Stromal cell of bone marrow (primary cell): ENCODE results near the gene RSRC1.
A peak's percentile ranks its signal among the peaks of the same experiment; 100 is the strongest.
"Not testable (repeated sequence)": the region's sequence is repeated elsewhere in the genome, so short reads cannot be mapped to it uniquely, and the experiment has no call there.

Experiments
- DNase-seq: peaks from one replicate; pipeline ENCODE4 v3.0.0-alpha.2; 2012; ENCODE audit warnings: low read depth

The RSRC1 gene

DNA sequence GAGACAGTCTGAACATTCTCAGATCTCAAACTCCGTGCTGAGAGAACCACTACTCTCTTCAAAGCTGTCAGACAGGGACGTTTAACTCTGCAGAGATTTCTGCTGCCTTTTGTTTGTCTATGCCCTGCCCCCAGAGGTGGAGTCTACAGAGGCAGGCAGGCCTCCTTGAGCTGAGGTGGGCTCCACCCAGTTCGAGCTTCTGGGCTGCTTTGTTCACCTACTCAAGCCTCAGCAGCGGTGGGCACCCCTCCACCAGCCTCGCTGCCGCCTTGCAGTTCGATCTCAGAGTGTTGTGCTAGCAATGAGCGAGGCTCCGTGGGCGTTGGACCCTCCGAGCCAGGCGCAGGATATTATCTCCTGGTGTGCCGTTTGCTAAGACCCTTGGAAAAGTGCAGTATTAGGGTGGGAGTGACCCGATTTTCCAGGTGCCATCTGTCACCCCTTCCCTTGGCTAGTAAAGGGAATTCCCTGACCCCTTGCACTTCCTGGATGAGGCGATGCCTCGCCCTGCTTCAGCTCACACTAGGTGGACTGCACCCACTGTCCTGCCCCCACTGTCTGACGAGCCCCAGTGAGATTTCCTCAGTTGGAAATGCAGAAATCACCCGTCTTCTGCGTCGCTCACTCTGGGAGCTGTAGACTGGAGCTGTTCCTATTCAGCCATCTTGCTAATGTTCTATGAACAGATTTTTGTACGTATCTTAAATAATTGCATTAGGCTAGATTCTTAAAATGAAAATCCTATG lies 220.0 kb downstream of the RSRC1 start:
- not testable (repeated sequence) for DNase-seq

DNA sequence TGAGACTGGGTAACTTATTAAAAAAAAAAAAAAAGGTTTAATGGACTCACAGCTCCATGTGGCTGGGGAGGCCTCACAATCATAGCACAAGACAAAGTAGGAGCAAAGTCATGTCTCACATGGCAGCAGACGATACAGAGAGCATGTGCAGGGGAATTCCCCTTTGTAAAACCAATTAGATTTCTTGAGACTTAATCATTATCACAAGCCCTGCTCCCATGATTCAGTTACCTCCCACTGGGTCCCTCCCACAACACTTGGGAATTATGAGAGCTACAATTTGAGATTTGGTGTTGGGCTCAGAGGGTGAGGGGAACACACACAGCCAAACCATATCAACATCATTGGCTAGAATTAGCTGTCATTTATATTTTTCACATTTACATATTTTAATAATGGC lies 221.0 kb downstream of the RSRC1 start:
- no peak for DNase-seq

DNA sequence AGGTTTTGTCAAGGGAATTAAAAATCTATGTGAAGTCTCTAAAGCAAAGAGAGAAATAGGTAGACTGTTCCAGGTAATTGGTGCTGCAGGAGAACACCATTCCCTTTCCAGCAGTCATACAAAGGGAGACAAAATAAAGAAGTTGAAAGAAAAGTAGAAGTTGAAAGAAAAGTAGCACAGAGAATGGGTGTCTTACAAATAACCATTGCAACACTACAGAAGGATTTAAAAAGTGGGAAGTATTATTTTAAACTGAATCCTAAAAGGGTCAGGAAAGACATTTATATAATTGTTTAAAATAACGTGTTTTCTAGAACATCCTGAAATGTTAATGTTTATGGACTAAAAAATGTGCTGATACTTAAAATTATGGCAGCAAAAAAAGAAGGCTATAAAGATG lies 223.8 kb downstream of the RSRC1 start:
- no peak for DNase-seq

DNA sequence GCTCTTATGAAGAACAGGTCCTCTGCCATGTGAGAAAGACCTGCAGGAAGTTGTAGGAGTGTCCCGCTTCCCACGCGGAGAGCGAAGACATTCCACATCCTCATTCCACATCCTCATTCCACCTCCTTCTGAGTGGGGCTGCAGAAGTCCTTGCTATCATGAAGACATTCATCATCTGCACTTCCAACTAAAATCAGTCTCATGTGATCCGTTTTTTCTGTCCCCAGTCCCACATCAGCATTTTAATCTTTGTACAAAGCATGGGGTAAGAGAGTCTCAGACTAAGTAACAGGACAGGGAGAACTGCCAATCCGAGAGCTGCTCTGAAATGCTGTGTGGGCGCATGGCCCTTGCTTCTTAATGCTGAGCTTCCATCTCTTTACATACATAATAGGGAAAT lies 227.2 kb downstream of the RSRC1 start:
- no peak for DNase-seq

DNA sequence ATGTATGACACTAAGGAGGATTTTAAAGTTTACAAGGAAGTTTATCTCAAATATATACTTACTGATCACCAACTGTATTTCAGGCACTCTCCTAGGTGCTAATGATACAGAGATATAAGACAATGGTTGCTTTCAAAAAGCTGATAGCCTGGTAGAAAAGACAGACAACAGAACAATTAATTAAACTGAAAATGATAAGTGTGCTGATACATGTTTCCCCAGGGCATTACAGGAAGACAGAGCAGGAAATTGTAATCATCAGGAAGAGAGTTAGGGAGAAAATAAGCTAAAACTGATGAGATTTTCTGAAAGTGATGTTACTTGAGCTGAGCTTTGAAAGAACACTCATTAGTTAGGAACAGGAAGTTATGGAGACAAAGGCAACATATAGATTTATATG lies 229.7 kb downstream of the RSRC1 start:
- no peak for DNase-seq

DNA sequence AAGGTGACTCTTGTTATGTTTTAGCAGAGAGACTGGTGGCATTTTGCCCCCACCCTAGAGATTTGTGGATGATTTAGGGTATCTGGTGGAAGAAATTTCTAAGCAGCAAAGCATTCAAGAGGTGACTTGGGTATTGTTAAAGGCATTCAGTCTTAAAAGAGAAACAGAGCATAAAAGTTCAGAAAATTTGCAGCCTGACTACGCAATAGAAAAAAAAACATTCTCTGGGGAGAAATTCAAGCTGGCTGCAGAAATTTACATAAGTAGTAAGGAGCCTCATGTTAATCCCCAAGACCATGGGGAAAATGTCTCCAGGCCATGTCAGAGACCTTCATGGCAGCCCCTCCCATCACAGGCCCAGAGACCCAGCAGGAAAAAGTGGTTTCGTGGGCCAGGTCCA lies 231.1 kb downstream of the RSRC1 start:
- not testable (repeated sequence) for DNase-seq

DNA sequence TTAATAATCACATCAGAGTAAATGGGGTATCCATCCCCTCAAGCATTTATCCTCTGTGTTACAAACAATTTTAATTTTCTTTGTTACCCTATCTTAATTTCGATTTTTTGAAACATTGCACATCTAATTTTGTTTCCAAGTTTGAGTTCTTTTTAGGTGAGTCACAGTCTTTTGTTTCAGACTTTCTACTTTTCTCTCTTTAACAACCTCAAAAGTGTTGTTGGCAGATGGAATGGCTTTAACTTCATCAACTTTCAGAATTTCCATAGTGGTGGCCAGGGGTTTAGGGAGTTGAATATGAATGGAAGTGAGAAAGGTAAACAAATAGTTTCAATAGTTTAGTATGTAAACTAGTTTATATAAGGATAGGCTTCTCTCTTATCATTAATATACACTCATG lies 238.1 kb downstream of the RSRC1 start:
- DNase-seq: peak; percentile 33

DNA sequence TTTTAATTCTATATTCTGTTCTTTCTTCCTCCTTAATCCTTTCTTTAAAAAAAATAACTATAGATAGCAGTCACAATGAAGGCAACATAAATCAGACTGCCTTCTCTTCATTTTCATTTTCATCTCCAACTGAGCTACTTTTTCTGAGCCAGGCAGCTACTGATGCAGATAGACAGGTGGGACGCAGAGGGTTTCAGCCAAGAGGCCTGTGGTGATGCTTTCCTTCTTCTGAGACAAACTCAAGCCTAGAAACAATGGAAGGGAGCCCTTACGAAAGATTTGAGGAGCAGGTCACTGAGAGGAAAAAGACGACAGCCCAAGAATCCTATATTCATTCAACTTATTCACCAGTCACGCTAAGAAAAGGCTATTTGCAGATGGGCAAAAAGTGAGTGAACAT lies 241.1 kb downstream of the RSRC1 start:
- DNase-seq: no peak

DNA sequence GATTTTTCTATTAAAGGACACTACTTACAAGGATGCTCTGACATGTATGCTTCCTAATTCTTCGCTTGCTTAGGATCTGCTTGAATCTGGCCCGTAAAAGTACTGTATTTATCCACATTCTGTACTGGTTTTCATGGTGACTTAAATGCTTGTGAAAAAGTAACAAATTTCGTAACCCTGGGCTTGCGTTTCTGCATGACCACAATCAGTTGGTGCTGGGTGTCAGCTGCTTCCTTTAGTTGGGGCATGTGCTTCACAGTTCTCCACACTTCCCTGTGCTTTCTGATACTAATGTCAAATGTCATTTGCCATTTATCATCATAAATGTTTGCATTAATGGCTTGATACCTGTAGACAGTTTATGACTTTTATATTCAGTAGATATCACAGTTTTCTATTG lies 242.7 kb downstream of the RSRC1 start:
- DNase-seq: no peak

DNA sequence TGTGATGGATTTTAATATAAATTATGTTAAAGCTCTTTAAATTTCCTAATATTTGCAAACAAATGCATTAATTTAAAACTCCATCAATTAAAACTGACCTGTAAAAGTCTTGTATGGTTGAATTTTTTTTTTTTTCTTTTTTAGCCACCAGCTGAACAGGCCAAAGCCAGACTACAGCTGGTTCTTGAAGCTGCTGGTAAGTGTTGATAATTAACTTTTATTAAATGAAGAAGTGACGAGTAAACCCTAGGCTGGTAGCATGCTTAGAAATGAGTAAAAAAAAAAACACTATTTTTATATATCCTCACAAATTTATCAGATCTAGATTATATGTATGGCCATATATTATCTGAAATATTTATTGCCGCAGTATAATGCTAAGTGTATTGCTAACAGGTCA lies 244.8 kb downstream of the RSRC1 start:
- no peak for DNase-seq

DNA sequence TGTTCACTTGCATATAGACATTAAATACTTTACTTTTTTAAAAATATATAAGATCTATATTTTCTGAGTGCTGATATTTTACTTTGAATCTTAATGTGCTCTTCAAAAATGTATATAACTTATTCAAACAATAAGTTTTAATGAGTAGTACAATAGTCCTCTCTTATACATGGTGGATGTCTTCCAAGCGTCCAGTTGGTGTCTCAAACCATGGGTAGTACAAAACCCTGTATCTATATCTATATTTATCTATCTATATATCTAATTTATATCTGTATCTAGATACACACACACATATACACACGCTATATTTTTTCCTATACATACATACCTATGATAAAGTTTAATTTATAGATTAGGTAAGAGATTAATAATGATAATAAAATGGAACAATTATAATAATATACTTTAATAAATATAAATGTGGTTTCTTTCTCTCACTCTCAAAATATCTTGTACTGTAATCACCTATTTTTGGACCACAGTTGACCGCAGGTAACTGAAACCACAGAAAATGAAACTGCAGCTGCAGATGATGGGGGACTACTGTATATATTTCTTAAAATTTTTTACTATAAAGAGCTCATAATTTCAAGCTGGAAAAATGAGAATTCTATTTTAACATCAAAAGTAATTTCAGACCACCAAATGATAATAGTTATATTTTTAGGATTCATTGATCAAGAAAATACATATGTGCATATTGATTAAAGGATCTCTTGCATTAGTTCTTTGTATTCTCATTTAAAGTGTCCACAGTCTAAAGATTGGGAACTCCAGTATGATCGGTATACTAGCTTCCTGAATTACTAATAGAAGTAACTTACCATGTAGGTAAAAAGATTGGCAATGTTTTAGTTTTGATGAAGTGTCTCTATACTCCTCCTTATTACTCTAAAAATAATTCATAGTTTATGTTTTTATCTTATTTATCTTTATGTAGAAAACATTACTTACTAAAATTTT lies 246.0 kb downstream of the RSRC1 start:
- DNase-seq: no peak

DNA sequence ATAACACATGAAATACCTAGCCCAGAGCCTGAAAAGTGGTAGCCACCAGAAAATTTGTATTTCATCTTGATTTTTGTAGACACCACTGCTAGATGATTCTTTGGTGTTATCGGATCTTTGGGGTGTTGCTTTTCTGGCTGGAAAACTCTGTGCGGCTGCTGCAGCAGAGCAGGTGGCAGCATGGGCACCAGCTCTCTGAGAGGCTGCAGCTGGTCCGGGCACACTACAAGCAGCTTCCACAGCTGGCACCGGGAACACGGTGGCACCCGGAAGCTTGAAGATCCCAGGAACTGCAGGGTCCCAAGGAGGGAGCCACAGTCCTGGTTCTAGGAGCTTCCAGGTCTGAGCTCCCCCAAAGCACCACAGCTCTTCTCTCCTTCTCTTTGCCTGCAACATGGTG lies 249.4 kb downstream of the RSRC1 start:
- no peak for DNase-seq

DNA sequence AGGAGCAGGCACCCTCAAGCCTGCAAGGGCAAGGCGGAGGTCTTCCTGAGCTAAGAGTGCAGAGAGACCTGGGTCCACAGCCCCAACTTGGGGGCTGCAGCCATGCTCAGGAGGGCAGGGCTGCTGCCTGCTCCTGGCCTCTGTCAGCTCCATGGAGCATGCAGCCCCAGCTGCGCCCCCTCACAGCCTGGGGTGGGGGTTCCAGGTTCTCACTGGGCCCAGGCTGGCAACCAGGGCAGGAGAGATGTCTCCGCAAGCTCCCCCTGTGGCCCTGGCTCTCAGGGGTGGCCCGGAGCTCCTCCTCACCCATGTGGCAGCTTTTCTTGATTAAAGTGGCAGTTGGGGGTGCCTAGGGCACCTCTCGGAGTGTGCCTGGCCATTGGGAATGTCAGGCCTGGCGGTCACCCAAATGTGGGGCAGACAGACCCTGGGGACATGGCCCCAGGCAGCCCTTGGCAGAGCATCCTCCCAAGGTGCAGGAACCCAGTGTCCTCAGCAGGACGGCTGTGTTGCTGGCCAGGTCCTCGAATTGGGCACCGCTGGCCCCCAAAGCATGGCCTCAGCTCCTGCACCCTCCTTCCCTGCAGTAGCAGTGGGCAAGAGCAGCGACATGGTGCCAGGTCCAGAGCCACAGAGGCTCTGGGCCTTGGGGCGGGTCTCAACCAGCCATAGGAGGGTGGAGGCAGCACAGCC lies 251.0 kb downstream of the RSRC1 start:
- DNase-seq: no peak

DNA sequence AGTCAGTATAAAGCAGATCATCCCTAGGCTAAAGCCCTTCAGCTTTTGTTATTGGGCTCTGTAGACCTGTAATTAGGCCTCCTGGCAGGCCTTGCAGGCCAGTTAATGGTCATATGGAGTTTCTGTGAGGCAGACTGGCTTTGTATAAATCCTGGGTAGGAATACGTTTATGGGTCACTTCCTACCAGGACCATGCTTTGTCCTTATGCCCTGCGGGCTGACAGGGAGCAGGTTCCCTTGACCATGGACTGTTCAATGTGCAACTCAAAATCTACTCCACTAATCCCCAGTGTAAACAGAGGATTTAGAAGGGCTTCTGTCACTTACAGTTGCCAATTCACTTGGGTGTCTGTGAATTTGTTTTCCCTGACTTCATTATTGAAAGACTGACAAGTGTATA lies 258.4 kb downstream of the RSRC1 start:
- no peak for DNase-seq

DNA sequence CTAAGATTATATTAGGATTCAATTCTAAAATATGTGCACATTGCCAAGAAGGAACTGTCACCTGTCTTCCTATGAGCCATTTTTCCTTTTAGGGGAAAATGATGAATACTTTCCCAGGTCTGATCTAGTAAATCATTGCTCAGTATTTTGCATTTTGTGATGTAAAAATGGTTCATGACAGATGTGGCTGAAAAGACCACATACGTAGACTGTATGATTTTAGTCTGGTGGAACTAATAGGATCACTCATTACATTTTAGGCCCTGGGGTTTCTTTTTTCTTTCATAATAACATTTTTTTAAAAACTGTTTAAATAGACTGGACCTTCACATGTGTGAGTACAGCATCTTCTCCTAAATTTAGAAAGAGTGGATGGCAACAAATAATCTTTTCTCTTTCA lies 259.4 kb downstream of the RSRC1 start:
- DNase-seq: no peak

DNA sequence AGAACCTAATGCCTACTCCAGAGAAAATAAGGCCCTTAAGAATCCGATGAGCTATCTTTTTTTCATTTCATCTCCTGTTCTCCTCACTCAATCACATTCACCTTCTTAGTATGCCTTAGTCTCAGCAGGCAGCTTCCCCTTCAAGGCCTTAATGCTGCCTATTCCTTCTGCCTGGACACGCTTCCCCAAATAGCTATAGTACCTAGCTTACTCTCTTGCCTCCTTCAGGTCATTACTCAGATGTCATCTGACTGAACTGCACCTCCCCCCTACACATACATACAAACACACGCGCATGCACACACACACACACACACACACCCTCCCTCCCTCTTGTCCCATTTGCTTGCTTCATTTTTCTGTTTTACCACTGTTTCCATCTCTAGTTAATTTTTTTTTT lies 269.6 kb downstream of the RSRC1 start:
- no peak for DNase-seq

DNA sequence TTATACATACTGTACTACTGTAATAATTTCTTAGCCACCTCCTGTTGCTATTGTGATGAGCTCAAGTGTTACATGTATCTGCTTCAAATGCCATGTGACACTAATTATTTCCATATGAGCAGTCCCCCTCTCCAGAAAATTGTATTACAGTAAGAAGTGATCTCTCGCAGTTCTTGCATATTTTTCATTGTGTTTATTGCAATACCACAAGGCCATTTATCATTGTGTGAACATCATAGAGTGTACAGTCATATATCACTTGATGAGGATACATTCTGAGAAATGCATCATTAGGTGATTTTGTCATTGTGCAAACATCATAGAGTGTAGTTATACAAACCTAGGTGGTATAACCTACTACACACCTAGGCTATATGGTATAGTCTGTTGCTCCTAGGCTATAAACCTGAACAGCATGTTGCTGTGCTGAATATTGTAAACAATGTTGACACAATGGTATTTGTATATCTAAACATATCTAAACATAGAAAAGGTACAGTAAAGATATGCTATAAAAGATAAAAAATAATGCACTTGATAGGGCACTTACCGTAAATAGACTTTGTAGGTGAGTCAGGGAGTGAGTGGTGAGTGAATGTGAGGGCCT lies 271.5 kb downstream of the RSRC1 start:
- no peak for DNase-seq

DNA sequence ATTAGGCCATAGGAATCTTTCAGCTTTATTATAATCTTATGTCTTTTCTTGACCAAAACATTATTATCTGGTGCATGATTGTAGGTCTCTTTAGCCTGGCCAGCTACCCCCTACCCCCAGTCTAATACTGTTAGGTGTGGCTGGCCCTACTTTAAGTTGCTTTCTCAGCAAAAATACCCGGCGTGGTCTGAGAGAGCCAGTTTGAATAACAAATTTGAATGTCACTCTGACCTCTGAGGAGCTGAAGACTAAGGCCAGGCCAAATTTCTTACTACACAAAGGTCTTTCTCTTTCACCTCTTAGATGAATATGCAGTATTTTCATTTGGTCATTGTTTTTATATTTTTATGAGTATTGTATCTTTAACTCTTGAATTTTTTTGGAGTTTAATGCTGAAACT lies 272.6 kb downstream of the RSRC1 start:
- DNase-seq: no peak

DNA sequence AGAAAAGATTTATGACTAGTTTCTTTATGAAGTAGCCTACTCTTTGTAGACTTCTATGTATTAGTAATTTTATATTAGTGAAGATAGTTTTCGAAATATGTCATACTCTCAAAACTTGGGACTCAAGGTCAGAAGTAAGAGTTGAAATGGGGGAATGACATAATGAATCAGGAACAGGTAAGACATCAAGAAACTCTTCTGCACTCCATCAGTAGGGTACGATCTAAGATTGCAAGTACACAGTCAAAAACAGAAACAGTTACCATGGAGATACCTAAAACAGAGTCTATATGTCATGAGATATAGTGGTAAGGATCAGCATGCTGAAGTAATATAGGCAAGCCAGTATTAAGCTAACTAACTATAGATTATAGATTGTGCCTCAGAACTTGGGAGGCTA lies 274.1 kb downstream of the RSRC1 start:
- no peak for DNase-seq

DNA sequence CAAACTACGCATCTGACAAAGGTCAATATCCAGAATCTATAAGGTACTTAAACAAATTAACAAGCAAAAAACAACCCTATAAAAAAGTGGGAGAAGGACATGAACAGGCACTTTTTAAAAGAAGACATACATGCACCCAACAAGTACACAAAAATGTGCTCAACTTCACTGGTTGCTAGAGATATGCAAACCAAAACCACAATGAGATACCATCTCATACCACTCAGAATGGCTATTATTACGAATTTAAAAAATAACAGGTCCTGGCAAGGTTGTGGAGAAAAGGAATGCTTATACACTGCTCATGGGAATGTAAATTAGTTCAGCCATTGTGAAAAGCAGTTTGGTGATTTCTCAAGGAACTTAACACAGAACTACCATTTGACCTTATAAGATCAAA lies 285.5 kb downstream of the RSRC1 start:
- DNase-seq: no peak

DNA sequence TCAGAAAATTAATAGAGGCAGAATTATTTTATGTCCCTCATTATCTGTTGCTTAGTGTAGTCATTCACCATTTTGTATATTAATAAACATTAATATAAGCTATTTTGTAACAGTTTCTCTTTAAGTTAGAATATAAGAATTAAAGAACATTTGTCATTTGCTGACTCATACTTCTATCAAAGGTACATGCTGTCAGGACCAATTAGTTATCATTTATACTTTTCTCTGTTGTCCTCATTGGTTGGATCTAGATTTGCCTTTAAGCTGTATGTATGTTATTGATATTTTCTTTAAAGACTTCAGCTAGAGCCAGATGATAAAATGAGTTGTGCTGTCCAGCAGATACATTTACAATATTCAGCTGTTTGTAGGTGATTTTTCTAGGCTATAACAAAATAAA lies 292.7 kb downstream of the RSRC1 start:
- no peak for DNase-seq

DNA sequence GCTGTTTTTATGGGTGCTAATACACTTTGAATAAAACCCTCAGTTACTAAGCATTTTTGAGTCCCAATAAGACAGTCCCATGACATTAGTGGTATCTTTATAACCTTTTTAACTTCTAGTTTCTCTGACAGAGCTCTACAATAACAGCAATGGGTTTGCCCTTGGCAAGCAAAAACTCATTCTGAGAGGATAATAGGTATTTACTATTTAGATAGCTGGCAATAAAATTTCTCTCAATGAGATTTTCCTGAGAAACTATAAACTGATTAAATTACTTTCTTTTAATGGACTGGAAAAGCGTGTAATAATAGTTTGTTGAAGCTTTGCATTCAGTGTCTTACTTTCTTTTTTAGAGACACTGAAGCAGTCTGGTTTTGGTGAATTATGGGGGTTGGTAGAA lies 293.1 kb downstream of the RSRC1 start:
- no peak for DNase-seq
